Measurements from ENCODE around the gene HDGFL2.

HDGFL2 gene

GRCh38 chr19:4430760-4431159 lies 41.3 kb upstream of the HDGFL2 start:
- H3K4me3 ChIP-seq (ENCODE audit: low read length), result no peak overlapping the region
- no peak for DNase-seq (ENCODE audit: low read depth)
- TF ChIP-seq CTCF (IDR thresholded peaks at IDR 0.05; ENCODE audit: insufficient read depth, low read depth, low read length, missing control alignments), result no peak

- H3K4me3 ChIP-seq (ENCODE audit: low read length), result no peak overlapping the region
- no peak for TF ChIP-seq CTCF (IDR thresholded peaks at IDR 0.05; ENCODE audit: insufficient read depth, low read depth, low read length, missing control alignments)
- DNase-seq (ENCODE audit: low read depth), result no peak
These were observed 40.8 kb upstream of the HDGFL2 start for GRCh38 chr19:4431296-4431695.

- DNase-seq (ENCODE audit: low read depth), result no peak
- no peak for TF ChIP-seq CTCF (IDR thresholded peaks at IDR 0.05; ENCODE audit: insufficient read depth, low read depth, low read length, missing control alignments)
- H3K4me3 ChIP-seq (ENCODE audit: low read length), result no peak overlapping the region
These were observed 40.1 kb upstream of the HDGFL2 start for GRCh38 chr19:4431808-4432674.

- no peak for TF ChIP-seq CTCF (IDR thresholded peaks at IDR 0.05; ENCODE audit: insufficient read depth, low read depth, low read length, missing control alignments)
- no peak for DNase-seq (ENCODE audit: low read depth)
These were observed 39.1 kb upstream of the HDGFL2 start for GRCh38 chr19:4432918-4433506.

GRCh38 chr19:4434391-4434790 lies 37.7 kb upstream of the HDGFL2 start:
- no peak for TF ChIP-seq CTCF (IDR thresholded peaks at IDR 0.05; ENCODE audit: insufficient read depth, low read depth, low read length, missing control alignments)
- DNase-seq (ENCODE audit: low read depth), result no peak
- no peak overlapping the region for H3K4me3 ChIP-seq (ENCODE audit: low read length)

More at GRCh38 chr19:4432918-4433506, 39.1 kb upstream of the HDGFL2 start:
- H3K4me3 ChIP-seq (ENCODE audit: low read length), result no peak overlapping the region

GRCh38 chr19:4436231-4436630 lies 35.9 kb upstream of the HDGFL2 start:
- no peak for TF ChIP-seq CTCF (IDR thresholded peaks at IDR 0.05; ENCODE audit: insufficient read depth, low read depth, low read length, missing control alignments)

More at GRCh38 chr19:4436231-4436630, 35.9 kb upstream of the HDGFL2 start:
- DNase-seq (ENCODE audit: low read depth), result no peak
- no peak overlapping the region for H3K4me3 ChIP-seq (ENCODE audit: low read length)
